ENCODE data around the gene MBD5. TPM values are rescaled to one million over a fixed set of nuclear protein-coding genes. Genes with fewer than 3 reads are reported as not detected.
A peak's percentile ranks its signal among the peaks of the same experiment; 100 is the strongest.
"Not testable (repeated sequence)": the region's sequence is repeated elsewhere in the genome, so short reads cannot be mapped to it uniquely, and the experiment has no call there.

The MBD5 gene
- total and polyA plus RNA-seq, 12 donors = 5.6 to 61.7 (median 40.5) TPM

DNA sequence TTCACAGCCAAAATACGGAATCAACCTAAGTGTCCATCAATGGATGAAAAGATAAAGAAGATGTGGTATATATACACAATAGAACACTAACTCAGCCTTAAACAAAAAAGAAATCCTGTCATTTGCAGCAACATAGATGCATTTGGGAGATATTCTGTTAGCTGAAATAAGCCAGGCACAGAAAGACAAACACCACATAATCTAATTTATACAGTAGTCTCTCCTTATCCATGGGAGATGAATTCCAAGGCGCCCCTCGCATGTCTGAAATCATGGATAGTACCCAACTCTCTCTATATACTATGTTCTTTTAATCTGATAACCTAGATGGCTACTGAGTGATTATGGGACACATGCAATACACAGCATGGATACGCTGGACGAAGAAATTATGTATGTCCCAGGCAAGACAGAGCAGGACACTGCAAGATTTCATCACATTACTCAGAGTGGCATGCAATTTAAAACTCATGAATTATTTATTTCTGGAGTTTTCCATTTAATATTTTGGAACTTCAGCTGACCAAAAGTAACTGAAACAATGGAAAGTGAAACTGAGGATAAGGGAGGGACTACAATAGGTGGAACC is 39.9 kb upstream of the MBD5 start:
- no peak overlapping the region for H3K27ac ChIP-seq
- H3K27me3 ChIP-seq = no peaks in the 10 kb centered on the region
- WGBS, 4 donors = 92 to 95% (median 94%) methylated on average over 5 of the region's 5 CpGs
- no peak for DNase-seq
- H3K9me3 ChIP-seq (replicated peaks in 1 of 3) = no peaks in the 10 kb centered on the region
- TF ChIP-seq POLR2A (IDR thresholded peaks at IDR 0.05) = no peak
- H3K4me1 ChIP-seq (replicated peaks in 1 of 2) = peaks cover 0 to 5% of the 10 kb centered on the region in 2 donors
- intact Hi-C loops (cut with DNase I) = no loop called here
- no peak overlapping the region for H3K4me3 ChIP-seq
- H3K36me3 ChIP-seq (replicated peaks in 1 of 2) = no peaks in the 10 kb centered on the region

DNA sequence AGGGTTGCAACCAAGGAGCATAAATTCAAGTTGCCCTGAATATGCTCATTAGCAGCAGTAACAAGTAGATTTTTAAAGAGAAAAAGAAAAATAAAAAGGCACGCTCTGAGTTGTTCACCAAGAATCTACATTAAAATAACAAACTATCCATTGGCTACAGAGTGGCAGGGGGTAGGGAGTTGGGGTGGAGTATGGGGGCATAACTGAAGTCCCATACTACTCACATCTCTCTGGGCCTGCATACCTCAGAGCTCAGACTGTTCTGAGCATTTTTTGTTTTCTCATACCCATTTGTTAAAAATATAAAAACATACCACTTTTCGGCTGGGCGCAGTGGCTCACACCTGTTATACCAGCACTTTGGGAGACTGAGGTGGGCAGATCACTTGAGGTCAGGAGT is 31.8 kb upstream of the MBD5 start:
- 92 to 96% (median 94%) methylated on average over 3 of the region's 3 CpGs for whole genome bisulfite sequencing, 4 donors
- Histone ChIP-seq H3K9me3 (replicated peaks in 1 of 3) (no peaks in the 10 kb centered on the region), H3K36me3 (replicated peaks in 1 of 2) (no peaks in the 10 kb centered on the region), H3K27me3 (no peaks in the 10 kb centered on the region), H3K4me1 (replicated peaks in 1 of 2) (no peaks in the 10 kb centered on the region), H3K4me3 (no peak overlapping the region), H3K27ac (no peak overlapping the region)
- intact Hi-C loops (cut with DNase I) = no loop called here
- DNase-seq = no peak
- no peak for TF ChIP-seq CTCF (IDR thresholded peaks at IDR 0.05)
- TF ChIP-seq POLR2A (IDR thresholded peaks at IDR 0.05) = no peak

DNA sequence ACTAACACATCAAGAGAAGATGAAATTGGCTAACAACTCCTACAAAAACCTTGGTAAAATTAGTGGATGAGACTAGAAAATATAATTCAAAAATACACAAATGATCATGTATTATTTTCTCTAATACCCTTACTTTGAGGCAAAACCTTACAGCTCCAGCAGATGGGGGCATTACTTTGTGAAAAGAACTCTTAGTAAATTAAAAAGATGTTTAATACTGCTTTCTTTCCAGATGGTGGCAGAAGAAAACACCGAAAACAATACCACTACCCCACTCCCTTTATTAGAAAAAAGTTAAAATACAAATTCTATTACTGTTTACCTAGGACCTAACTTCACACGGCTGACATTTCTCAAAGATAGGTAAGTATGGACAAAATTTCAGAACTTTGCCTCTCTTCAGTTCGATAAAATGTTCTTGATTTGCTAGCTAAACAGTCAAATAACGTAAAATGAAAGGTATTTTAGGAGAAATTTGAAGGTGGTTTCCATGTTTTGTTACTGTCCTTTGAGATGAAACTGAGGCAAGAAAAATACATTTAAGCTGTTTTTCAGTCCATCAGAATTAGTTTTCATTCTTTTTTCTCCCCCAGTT is 31.0 kb upstream of the MBD5 start:
- intact Hi-C loops (cut with DNase I) = loop anchor here in 1 of 2 donors (10.0 kb wide), 1 partner anchor 515 kb away; no protein-coding TSS in a partner anchor
- DNase-seq = peak in 2 of 7 donors; percentile 29 to 44
- peak; percentile 51 to 96 (median 74) for TF ChIP-seq CTCF (IDR thresholded peaks at IDR 0.05)
- TF ChIP-seq POLR2A (IDR thresholded peaks at IDR 0.05) = no peak

GRCh38 chr2:147994965-147995364 is 25.9 kb upstream of the MBD5 start:
- 94 to 99% (median 98%) methylated on average over 7 of the region's 7 CpGs for WGBS, 4 donors
- not testable (repeated sequence) for H3K36me3 ChIP-seq (replicated peaks in 1 of 2); DNase-seq; H3K4me3 ChIP-seq; H3K27ac ChIP-seq; H3K27me3 ChIP-seq; H3K9me3 ChIP-seq (replicated peaks in 1 of 3)
- H3K4me1 ChIP-seq (replicated peaks in 1 of 2) = peaks cover 0 to 14% of the 10 kb centered on the region in 2 donors
- intact Hi-C loops (cut with DNase I) = loop anchor here in 1 of 2 donors (10.0 kb wide), 1 partner anchor 510 kb away; no protein-coding TSS in a partner anchor

More for the DNA sequence above, 31.0 kb upstream of the MBD5 start:
- Histone ChIP-seq H3K27ac (no peak overlapping the region), H3K27me3 (no peaks in the 10 kb centered on the region), H3K4me3 (no peak overlapping the region), H3K36me3 (replicated peaks in 1 of 2) (no peaks in the 10 kb centered on the region), H3K9me3 (replicated peaks in 1 of 3) (no peaks in the 10 kb centered on the region), H3K4me1 (replicated peaks in 1 of 2) (no peaks in the 10 kb centered on the region)
- WGBS, 4 donors = 44 to 52% (median 47%) methylated on average over 4 of the region's 4 CpGs

GRCh38 chr2:147996828-147997227 is 24.1 kb upstream of the MBD5 start:
- H3K36me3 ChIP-seq (replicated peaks in 1 of 2) = no peaks in the 10 kb centered on the region
- intact Hi-C loops (cut with DNase I) = loop anchor here in 1 of 2 donors (10.0 kb wide), 1 partner anchor 508 kb away; no protein-coding TSS in a partner anchor
- no peak for TF ChIP-seq CTCF (IDR thresholded peaks at IDR 0.05)
- no peak for TF ChIP-seq POLR2A (IDR thresholded peaks at IDR 0.05)
- H3K27ac ChIP-seq = no peak overlapping the region
- H3K4me3 ChIP-seq = no peak overlapping the region
- H3K27me3 ChIP-seq = no peaks in the 10 kb centered on the region
- no peak for DNase-seq
- H3K9me3 ChIP-seq (replicated peaks in 1 of 3) = no peaks in the 10 kb centered on the region
- H3K4me1 ChIP-seq (replicated peaks in 1 of 2) = peaks cover 0 to 14% of the 10 kb centered on the region in 2 donors

Data from adrenal gland (tissue), 12 donors.